HG02884 (cell line): Measurements from ENCODE around the gene CFAP45.
"Not testable (repeated sequence)": the region's sequence is repeated elsewhere in the genome, so short reads cannot be mapped to it uniquely, and the experiment has no call there.

Experiments used
- ATAC-seq: cut with Tn5 transposase; IDR thresholded peaks from one replicate; pipeline ENCODE4 v1.9.1; 2021; ENCODE audit warnings: mild to moderate bottlenecking, moderate library complexity; ENCODE audit not compliant: unreplicated experiment

CFAP45 gene

GRCh38 chr1:159908031-159908940, 8.3 kb upstream of the CFAP45 start:
- ATAC-seq = no peak

GRCh38 chr1:159906960-159907359, 7.0 kb upstream of the CFAP45 start:
- ATAC-seq = no peak

GRCh38 chr1:159904036-159904435, 4.1 kb upstream of the CFAP45 start:
- ATAC-seq = not testable (repeated sequence)

DNA sequence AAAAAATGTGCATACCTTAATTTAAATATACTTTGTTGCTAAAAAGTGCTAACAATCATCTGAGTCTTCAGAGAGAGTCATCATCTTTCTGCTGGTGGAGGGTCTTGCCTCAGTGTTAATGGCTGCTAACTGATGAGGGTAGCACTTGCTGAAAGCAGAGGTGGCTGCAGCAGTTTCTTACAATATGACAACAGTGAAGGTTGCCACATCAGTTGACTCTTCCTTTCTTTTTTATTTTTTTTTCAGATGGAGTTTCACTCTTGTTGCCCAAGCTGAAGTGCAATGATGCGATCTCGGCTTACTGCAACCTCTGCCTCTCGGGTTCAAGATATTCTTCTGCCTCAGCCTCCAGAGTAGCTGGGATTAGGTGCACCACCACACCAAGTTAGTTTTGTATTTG, 2.6 kb upstream of the CFAP45 start:
- no peak for ATAC-seq

DNA sequence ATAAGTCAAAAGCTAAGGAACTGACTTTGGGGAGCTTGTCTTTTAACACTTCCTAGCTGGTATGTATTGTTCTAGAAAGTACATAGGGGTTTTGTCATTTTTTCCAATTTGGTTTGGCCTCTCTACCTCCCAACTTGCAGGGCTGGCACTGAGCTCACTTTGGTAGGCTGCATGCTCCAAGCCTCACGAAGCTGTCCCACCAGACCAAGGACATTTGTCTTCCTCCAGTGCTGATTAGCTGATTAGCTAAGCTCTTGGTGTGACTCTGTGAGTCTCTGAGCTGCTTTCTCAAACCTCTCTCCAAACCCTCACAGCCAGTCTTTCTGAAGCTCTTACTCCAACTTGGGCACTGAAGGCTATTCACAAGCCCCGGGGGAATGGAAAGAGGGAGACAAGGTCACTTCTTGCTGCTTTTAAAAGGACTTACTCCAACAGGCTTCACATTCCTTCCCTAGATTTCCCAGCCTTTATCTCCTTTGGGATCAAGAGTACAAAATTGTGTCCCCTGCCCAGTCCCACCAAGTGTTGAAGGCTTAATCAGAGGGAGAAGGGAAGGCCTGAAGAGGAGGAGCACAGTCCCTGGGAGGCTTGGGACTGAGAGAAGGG, 893 bp upstream of the CFAP45 start:
- no peak for ATAC-seq

DNA sequence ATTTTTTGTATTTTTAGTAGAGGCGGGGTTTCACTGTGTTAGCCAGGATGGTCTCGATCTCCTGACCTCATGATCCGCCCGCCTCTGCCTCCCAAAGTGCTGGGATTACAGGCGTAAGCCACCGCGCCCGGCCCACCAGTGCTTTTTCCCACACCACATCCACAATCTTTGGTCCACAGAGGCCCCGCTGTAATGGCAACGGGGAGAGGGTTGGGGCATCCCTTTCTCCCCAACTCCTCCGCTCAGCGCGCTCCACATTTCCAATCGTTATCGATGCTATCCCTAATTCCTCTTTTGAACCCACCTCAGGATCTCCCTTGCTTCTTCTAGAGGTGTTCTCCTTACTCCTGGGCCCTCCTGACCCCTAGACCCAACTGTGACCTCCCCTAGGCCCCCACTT, 331 bp downstream of the CFAP45 start:
- not testable (repeated sequence) for ATAC-seq

GRCh38 chr1:159898527-159898926, 1.4 kb downstream of the CFAP45 start:
- no peak for ATAC-seq

- no peak for ATAC-seq
Observed at GRCh38 chr1:159897962-159898361, 2.0 kb downstream of the CFAP45 start.

DNA sequence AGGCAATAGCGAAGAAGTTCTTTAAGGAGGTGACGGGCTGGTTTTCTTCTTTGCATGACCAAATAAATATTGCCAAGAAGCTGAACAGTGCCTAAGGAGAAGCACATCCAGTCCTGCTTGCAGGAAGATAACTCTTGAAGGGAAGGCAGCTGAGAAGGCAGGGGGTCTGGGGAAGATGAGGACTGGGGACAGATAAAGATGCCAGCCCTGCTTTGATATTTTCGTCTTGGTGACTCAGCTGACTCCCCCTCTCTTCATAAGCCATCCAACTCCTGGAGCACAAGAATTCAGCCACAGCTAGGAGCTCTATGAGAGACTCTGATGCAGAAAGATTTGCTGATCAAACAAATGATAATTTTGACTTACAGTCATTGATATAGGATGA, 3.4 kb downstream of the CFAP45 start:
- ATAC-seq = no peak

DNA sequence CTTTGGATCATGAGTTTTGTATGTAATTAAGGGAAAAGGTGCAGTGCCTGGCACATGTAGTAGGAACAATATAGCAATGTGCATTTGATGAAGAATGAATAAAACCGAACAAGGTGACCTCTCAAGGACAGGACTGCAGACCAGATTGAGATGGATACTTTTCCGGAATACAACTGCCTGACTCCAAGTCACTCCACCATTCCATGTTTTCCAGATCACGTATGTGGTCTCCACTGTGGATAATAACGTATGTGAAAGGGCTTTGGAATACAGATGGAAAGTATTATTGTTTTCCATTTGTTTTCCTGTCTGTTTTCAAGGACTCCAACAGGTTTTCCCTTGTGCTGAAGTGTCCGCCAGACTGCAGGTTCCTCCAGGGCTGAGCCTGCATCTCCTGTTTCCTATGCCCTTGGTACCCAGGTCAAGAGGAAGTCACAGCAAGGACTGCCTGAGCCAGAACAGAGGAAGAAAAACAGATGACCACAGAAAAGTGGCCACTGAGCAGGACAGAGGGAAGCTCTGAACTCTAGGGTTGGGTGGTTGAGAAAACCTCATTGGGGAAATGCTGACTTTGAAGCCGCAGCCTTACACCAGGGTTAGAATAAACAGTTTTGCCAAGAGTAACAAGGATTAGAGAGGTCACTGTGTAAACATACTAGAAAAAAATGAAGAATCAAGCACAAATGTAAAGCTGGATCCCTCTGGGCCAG, 4.0 kb downstream of the CFAP45 start:
- no peak for ATAC-seq

DNA sequence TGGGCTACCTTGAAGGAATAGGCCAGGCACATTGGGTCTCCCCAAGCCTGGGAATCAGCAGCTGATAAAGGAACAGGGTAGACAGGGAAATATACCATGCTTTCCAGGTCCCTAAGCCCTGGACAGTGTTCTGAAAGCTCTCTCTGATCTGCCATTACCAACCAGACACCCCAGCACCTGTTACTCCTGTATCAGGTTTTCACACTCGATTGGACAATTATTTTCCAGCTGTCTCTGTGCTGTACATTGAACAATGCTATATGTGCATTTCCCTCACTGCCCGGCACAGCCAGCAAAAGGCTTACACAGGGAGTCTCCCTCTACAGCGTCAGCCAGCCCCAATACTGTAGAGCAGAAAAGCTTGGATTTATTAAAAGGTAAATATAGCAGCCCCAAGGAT, 4.7 kb downstream of the CFAP45 start:
- no peak for ATAC-seq

GRCh38 chr1:159892944-159893343, 7.0 kb downstream of the CFAP45 start:
- ATAC-seq = no peak

DNA sequence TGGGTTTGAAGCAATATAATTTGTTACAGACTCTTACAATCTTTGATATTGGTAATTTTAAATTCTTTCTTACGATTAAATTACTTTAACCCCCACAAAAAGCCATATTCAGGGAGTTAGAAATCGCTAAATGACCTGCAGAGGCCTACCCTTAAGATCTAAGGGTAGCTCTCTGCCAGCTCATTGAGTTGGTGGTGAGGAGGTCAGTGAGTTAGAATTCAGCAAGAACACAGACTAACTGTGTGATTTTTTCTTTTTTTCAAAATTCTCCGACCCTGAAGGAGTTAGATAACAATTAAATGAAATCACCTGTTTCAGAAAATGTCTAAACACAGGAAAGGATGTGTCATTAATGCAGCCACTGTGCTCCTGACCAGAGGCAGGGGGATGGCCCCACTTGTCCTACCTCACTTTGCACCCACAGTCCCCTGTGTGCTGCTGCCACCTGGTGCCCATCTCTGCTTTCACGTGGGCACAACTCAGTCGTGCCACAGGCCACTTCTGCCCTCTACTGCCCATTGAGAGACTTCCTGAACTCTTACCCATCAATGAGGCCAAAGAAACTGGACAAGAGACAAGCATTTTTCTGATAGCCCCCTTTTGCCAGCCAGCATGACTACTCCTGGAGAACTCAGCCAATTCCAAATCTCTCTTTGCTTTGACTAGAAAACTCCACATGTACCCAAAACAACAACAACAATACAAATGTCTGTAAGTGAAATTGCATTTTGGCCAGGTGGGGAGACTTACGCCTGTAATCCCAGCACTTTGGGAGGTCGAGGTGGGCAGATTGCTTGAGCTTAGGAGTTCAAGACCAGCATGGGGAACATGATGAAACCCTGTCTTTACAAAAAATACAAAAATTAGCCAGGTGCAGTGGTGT, 8.4 kb downstream of the CFAP45 start:
- peak; percentile 46 for ATAC-seq

DNA sequence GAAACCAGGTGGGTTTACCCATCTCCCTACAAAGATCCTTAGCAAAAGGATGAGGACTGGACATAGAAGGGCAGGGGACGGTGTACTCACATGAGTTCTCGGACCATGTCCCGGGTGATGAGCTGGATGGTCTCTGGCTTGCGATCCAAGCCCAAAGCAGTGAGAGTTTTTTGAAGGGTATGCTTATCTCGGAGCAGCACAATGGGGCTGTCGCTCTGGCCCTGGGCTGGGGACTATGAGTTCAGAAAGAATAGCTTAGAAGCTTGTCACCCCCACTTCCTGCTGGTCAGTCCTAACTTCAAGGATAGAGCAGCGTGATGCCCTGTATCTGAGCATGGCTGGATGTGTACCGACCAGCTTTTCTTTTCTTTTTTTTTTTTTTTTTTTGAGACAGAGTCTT, 9.6 kb downstream of the CFAP45 start:
- ATAC-seq = no peak

- ATAC-seq = peak; percentile 94
Observed at GRCh38 chr1:159889821-159890252, 10.1 kb downstream of the CFAP45 start.

- ATAC-seq = no peak
Observed at GRCh38 chr1:159889202-159889601, 10.8 kb downstream of the CFAP45 start.

DNA sequence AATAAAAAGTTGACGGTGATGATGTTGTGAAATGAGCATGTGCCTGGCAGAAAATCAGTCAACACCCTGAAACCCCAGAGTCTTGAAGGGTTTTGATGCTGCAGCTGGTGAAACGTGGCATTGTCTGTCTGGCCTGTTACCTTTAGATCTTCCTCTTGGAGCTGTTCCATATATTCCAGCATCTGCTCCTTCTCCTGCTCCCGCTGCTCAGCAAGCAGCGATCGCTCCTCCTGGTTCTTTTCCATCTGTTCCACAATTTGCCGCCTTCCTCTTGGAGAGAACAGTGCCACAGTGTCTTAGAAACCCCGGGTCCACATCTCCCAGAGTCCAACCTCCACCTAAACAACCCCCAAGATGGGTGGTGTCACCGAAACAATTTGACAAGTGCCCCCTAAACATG, 15.7 kb downstream of the CFAP45 start:
- no peak for ATAC-seq

DNA sequence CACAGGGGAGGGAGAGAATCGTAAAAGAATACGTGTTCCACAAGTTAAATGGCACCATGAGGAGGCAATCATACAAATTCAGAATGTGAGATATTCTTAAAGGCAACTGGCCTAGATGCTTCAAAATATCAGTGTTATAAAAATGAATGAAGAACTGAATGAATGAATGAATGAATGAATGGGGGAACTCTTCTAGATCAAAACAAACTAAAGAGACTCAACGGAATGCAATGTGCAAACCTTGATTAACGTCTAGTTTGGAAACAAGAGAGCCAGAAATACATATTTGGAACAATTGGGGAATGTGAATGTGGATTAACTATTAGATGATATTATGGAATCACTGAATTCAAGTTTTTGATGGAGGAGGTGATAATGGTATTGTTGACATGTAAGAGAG, 16.8 kb downstream of the CFAP45 start:
- no peak for ATAC-seq

GRCh38 chr1:159882527-159882862, 17.5 kb downstream of the CFAP45 start:
- ATAC-seq = no peak

GRCh38 chr1:159881622-159882526, 18.1 kb downstream of the CFAP45 start:
- no peak for ATAC-seq
